ENCODE measurements around the gene HEYL. TPM values are rescaled to one million over a fixed set of nuclear protein-coding genes. Genes with fewer than 3 reads are reported as not detected.

Gene HEYL
- total RNA-seq, 1 experiment from 2014 or later = 8.8 TPM

DNA sequence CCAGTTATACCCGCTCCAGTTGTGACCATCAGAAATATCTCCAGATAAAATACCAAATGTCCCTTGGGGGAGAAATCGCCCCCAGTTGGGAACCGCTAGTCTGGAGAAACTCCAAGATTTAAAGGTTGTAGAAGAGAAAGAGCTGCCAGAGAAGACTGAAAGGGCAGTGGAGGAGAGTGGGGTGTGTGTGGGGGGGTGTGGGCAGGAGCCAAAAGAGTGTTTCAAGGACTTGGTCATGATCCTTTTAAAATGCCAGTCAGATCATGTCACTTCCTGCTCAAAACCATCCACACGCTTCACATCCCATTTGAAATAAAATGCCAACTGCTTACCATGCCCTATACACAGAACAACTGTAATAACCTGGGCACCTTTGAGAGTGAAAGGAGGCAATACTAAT lies 3.4 kb upstream of the HEYL start:
- CTCF ChIA-PET = interaction anchor here (0.7 to 1.5 kb wide), 2 partner anchors 15 kb away, joined by 4 read pairs; no protein-coding TSS in a partner anchor
- ATAC-seq = no peak
- H3K36me3 ChIP-seq (ENCODE audit: control insufficient read depth in 1 of 2, insufficient read depth in 2 of 2, low read length in 2 of 2) = no peaks in the 10 kb centered on the region
- H3K27me3 ChIP-seq (ENCODE audit: insufficient read depth, low read length) = no peaks in the 10 kb centered on the region
- peaks cover 8 to 17% of the 10 kb centered on the region in 2 experiments for H3K4me1 ChIP-seq (ENCODE audit: control insufficient read depth in 1 of 2, insufficient read depth in 2 of 2, low read length in 2 of 2)
- H3K27ac ChIP-seq (ENCODE audit: low read depth, low read length) = no peak overlapping the region
- no peak overlapping the region for H3K4me3 ChIP-seq (replicated peaks in 1 of 2; ENCODE audit: low read depth in 1 of 2, low read length in 2 of 2)
- no peaks in the 10 kb centered on the region for H3K9me2 ChIP-seq (ENCODE audit: insufficient read depth)
- intact Hi-C loops (cut with micrococcal nuclease) = no loop called here
- TF ChIP-seq REST (IDR thresholded peaks at IDR 0.05; ENCODE audit: low read depth) = no peak
- TF ChIP-seq ELF1 (IDR thresholded peaks at IDR 0.05; ENCODE audit: borderline replicate concordance, low read depth) = no peak
- no peak for TF ChIP-seq FOSL1 (IDR thresholded peaks at IDR 0.05; ENCODE audit: low read depth)
- TF ChIP-seq ZFX (IDR thresholded peaks at IDR 0.05) = no peak
- TF ChIP-seq, protein P1, sequence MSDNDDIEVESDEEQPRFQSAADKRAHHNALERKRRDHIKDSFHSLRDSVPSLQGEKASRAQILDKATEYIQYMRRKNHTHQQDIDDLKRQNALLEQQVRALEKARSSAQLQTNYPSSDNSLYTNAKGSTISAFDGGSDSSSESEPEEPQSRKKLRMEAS (IDR thresholded peaks at IDR 0.05) = no peak
- no peak for TF ChIP-seq CEBPB (IDR thresholded peaks at IDR 0.05; ENCODE audit: low read depth)
- no peak for TF ChIP-seq ZBTB33 (IDR thresholded peaks at IDR 0.05; ENCODE audit: extremely low read depth, insufficient replicate concordance, low read length)
- no peak for TF ChIP-seq POLR2A (IDR thresholded peaks at IDR 0.05; ENCODE audit: borderline replicate concordance, extremely low read depth, insufficient read depth, insufficient read length)
- no peak for TF ChIP-seq SRF (IDR thresholded peaks at IDR 0.05; ENCODE audit: low read depth)
- TF ChIP-seq SIN3A (IDR thresholded peaks at IDR 0.05; ENCODE audit: low read depth) = no peak
- TF ChIP-seq EZH2 (IDR thresholded peaks at IDR 0.05) = no peak
- TF ChIP-seq, protein P2, sequence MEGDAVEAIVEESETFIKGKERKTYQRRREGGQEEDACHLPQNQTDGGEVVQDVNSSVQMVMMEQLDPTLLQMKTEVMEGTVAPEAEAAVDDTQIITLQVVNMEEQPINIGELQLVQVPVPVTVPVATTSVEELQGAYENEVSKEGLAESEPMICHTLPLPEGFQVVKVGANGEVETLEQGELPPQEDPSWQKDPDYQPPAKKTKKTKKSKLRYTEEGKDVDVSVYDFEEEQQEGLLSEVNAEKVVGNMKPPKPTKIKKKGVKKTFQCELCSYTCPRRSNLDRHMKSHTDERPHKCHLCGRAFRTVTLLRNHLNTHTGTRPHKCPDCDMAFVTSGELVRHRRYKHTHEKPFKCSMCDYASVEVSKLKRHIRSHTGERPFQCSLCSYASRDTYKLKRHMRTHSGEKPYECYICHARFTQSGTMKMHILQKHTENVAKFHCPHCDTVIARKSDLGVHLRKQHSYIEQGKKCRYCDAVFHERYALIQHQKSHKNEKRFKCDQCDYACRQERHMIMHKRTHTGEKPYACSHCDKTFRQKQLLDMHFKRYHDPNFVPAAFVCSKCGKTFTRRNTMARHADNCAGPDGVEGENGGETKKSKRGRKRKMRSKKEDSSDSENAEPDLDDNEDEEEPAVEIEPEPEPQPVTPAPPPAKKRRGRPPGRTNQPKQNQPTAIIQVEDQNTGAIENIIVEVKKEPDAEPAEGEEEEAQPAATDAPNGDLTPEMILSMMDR (IDR thresholded peaks at IDR 0.05 in 2 of 3, conservative IDR thresholded peaks at IDR 0.05 in 1 of 3; ENCODE audit: borderline replicate concordance in 1 of 3, insufficient read depth in 1 of 3, low read depth in 2 of 3, low read length in 2 of 3) = no peak
- no peak for TF ChIP-seq EZH2phosphoT487 (IDR thresholded peaks at IDR 0.05; ENCODE audit: borderline replicate concordance)
- TF ChIP-seq, protein P3, sequence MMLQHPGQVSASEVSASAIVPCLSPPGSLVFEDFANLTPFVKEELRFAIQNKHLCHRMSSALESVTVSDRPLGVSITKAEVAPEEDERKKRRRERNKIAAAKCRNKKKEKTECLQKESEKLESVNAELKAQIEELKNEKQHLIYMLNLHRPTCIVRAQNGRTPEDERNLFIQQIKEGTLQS (IDR thresholded peaks at IDR 0.05) = no peak
- BruUV-seq (replicated peaks) = no TSS peak
- no peak overlapping the region for H3K9ac ChIP-seq (ENCODE audit: low read length)
- no peak for DNase-seq (ENCODE audit: low read depth, low spot score)
- RAD21 ChIA-PET (ENCODE audit: low non-redundant PET in 1 of 2, low total read pairs in 2 of 2, uncharacterized antibody in 2 of 2, unreplicated experiment in 2 of 2) = no interaction called here
- H3K9me3 ChIP-seq (ENCODE audit: control insufficient read depth in 1 of 2, insufficient read depth in 1 of 2, low read depth in 1 of 2, low read length in 2 of 2) = no peaks in the 10 kb centered on the region
- H3K4me2 ChIP-seq (ENCODE audit: low read length) = no peak overlapping the region
- H3K79me2 ChIP-seq (ENCODE audit: insufficient read depth, low read length) = no peaks in the 10 kb centered on the region
- H4K20me1 ChIP-seq (ENCODE audit: insufficient read depth) = no peaks in the 10 kb centered on the region
- no peak overlapping the region for H2AFZ ChIP-seq (ENCODE audit: low read depth, low read length, poor library complexity, severe bottlenecking)
- POLR2A ChIA-PET = no interaction called here

Measured in HCT116 (cell line).